NCI-H2107 (cell line): Measurements from ENCODE around the gene LIX1.
"Not testable (repeated sequence)": the region's sequence is repeated elsewhere in the genome, so short reads cannot be mapped to it uniquely, and the experiment has no call there.

Source experiments
- DNase-seq: peaks from one replicate; lab custom pipeline; 2025; lab: John Stamatoyannopoulos, UW

Gene LIX1

GRCh38 chr5:97102010-97102470 is 40.4 kb downstream of the LIX1 start:
- DNase-seq: no peak

- no peak for DNase-seq
Observed at GRCh38 chr5:97101189-97101910, 41.1 kb downstream of the LIX1 start.

DNA sequence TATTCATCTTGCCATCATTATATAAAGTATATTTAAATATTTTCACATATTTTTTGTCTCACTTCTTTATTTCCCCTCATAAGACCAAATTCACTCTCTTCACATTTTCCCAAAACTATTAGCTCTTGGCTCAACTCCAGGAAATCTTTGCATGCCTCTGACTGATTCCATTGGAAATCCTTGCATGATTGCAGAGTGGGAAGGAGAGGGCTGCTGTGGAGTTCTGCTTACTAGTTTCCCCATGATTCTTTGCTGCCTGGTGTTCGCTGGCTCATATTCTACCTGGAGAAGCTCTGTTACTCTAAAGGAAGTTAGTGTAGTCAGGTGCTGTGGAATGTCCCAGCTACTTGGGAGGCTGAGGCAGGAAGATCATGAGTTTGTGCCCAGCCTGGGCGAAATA is 41.9 kb downstream of the LIX1 start:
- DNase-seq: no peak

DNA sequence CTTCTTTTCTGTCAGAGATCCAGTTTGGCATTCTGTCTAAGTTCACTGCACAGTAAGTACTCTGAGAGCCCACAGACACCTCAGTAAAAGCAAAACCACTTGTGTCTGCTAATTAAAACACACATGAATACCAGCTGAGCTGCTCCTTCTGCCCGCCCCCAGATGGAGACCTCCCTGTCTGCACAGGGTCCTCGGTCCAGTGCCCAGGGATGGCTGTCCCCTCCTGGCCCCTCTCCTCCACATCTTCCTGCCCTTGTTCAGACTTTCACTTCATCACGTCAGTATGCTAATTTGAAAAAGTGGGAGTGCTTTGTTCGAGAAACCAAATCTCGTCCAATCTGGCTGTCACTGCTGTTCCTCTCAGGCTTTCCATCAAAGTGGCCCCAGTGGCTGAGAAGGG is 43.5 kb downstream of the LIX1 start:
- no peak for DNase-seq

DNA sequence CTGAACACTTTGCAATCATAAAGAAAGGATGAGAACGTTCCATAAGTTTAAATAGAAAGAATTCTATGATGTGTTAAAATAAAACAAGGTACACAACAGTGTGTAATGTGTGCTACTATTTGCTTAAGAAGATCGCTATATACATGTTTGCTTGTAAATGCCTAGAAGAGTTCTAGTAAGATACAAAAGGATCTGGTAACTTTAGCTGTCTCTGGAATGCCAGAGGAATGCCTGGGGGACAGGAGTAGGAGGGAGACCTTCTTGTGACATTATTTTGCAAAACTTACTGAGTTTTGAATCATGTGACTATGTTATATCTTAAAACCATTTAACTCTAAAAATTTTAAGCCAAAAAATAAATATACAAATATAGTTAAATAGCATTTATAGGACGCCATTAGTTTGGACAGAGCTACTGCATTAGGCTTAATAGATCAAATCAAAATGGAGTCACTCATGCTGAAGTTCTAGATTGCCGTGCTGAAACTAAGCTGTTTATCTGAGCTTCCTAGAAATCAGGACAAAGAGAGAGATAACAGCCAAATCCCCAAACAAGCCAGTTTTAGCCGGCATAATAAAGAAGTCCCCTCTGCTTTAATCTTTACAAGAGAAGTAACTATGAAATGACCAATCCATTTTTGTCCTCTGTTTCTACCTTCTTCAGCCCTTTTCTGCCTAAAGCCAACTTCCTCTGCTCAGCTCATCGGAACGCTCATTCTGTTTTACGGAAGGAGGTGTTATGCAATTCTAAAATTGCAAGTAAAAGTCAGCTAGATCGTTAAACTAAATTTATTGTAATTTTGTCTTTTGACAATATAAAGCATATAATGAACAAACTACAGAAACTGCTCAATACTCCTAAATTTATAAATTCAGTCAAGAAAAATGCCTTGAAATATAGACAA is 44.8 kb downstream of the LIX1 start:
- no peak for DNase-seq

DNA sequence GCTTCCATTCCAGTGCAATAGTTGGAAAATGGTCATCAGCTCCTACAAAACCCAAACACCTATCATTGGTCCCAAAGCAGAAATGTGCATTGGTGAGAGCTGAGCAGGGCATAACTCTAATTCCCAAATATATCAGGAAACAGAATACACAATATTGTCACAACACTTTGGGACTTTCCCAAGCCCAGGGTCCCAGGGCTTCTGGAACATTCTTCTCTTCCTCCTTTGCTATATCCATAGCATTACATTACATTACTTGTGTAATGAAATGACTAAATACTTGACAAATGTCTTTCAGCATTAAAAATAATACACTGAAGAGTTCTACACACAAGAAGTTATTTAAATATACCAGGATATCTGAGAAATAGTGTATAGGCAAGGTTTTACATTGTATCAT is 45.6 kb downstream of the LIX1 start:
- no peak for DNase-seq

- no peak for DNase-seq
Observed at GRCh38 chr5:97096191-97096590, 46.2 kb downstream of the LIX1 start.

GRCh38 chr5:97095318-97095732 is 47.1 kb downstream of the LIX1 start:
- DNase-seq: no peak

DNA sequence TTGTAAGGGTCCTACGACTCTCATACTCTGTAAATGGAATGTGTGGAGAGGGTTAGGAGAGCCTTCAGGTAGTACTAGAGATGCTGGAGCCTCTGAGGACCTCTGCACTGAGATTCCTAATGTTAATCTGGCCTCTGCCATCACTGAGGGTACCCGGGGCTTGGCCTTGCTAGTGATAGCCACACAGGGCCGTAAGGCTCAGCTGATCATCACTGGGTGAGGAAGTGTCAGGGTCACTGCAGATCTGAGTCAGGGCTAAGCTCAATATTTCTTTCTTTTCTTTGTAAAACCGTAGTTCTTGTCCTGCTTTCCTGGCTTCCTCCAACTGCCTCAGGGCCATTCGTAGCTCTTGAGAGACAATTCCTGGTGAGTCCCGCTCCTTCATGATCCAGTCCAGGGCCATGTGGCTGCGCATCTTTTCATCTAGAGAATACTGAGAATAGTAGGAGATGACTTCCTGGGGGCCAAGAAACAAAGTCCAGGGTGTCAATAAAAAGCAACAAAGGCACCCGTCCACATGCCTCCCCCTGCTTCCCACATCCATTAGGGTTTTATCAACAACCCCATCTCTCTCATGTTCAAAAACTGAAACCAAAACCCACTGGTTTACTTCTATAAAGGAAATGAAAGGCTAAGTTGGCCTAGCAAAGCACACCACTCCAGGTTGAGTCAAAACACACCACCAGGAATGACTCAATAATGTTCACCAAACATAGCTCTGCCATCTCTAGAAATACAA is 47.7 kb downstream of the LIX1 start:
- no peak for DNase-seq

DNA sequence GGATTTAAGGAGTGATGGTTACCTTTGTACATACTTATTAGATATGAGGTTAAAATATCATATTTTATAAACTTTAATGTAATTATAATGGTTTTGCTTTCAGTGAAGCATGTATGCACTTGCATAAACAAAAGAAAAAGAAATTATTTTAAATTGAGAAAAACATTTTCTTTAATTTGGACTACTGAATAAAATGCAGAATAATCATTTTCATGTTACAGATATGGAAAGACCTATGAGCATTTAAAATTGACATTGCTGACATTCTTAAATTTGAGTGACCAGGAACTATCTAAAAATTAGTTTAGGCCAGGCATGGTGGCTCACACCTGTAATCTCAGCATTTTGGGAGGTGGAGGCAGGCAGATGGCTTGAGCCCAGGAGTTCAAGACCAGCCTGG is 49.2 kb downstream of the LIX1 start:
- DNase-seq: no peak

- no peak for DNase-seq
Observed at GRCh38 chr5:97090944-97091343, 51.5 kb downstream of the LIX1 start.

- DNase-seq: no peak
Observed at GRCh38 chr5:97089149-97089801, 53.1 kb downstream of the LIX1 start.

- DNase-seq: no peak
Observed at GRCh38 chr5:97088774-97089148, 53.6 kb downstream of the LIX1 start.

DNA sequence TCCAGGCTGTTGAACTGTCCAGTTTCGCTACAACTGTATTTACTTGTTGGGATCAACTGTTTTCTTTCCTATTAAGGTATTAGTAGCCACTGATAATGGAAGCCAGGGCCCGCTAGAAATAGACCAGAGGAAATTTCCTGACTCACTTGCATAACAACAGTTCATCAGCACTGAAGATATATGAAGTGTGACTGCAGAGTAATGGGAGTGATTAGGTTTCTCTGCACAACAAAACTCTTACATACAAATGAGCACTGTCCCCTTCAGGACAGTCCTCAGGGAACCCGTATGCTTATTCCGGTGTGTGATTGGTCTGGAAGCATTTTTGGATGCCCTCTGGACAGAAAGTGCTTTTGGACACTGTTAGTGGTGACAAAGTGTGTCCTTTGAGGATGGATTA is 55.3 kb downstream of the LIX1 start:
- no peak for DNase-seq

DNA sequence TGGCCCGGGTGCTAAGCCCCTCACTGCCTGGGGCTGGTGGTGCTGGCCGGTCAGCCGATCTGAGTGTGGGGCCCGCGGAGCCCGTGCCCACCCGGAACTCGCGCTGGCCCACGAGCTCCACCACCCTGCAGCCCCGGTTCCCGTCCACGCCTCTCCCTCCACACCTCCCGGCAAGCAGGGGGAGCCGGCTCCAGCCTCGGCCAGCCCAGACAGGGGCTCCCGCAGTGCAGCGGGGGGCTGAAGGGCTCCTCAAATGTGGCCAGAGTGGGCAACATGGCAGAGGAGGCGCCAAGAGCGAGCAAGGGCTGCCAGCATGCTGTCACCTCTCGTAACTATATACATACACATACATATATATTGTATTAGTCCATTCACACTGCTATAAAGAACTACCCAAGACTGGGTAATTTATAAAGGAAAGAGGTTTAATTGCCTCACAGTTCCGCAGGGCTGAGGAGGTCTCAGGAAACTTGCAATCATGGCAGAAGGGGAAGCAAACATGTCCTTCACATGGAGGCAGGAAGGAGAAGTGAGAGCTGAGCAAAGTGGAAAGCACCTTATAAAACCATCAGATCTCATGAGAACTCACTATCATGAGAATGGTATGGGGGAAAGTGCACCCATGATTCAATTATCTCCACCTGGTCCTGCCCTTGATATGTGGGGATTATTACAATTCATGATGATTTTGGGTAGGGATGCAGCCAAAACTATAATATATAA is 56.8 kb downstream of the LIX1 start:
- DNase-seq: no peak

DNA sequence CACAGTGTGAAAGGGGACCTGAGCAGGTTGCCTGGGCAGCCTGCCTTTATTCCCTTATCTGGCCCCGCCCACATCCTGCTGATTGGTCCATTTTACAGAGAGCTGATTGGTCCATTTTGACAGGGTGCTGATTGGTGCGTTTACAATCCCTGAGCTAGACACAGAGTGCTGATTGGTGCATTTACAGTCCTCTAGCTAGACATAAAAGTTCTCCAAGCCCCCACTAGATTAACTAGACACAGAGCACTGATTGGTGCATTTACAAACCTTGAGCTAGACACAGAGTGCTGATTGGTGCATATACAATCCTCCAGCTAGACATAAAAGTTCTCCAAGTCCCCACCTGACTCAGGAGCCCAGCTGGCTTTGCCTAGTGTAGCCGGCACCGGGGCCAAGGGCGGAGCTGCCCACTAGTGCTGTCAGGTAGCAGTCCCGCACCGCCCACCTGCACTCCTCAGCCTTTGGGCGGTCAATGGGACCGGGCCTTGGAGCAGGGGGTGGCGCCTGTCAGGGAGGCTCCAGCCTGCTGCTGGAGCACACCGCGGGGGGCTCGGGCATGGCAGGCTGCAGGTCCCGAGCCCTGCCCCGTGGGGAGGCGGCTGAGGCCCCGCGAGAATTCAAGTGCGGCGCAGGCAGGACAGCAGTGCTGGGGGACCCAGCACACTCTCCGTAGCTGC is 57.5 kb downstream of the LIX1 start:
- not testable (repeated sequence) for DNase-seq

DNA sequence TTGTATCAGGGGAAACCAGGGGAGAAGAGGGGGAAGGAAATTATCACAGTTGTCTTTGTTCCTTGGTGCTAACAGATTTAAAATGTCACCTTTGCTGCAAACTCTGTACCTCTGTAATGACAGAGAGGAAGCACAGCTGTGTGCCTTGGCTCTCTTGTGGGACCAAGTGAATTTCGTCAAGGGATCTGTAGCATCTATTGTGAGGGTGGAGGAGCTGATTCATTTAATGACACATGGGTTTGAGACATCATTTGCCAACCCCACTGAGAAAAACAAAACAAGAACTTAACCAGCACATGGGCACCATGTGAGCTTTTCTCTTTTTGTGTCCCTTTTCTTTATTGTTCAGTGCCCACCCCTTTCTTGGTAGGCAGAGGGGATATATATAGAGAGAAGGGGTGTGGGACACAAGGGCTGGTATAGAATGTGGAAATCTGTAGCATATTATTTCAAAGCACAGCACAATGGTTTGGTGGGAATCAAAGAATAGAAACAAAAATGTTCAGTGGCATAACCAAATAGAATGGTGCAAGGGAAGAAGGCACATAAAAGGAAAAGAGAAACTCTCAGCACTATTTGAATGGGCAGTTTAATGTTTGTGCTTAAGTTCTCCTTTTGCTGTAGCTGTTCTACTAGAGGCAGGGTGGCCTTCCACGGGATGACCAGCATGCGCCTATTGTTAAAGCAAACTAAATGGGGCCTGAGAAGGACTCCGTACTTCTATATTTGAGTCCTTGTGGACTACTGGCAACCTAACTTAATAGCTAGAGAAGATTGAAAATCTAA is 63.3 kb downstream of the LIX1 start:
- no peak for DNase-seq

DNA sequence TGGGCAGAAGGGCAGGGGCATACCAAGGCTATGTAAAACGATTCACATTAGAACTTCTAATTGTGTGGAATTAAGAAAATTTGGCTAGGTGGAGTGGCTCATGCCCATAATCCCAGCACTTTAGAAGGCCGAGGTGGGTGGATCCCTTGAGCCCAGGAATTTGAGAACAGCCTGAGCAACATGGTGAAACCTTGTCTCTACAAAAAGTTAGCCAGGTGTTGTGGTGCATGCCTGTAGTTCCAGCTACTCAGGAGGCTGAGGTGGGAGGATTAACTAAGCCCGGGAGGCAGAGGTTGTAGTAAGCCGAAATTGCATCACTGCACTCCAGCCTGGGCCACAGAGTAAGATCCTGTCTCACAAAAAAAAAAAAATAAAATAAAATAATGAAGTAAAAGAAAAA is 65.2 kb downstream of the LIX1 start:
- no peak for DNase-seq

DNA sequence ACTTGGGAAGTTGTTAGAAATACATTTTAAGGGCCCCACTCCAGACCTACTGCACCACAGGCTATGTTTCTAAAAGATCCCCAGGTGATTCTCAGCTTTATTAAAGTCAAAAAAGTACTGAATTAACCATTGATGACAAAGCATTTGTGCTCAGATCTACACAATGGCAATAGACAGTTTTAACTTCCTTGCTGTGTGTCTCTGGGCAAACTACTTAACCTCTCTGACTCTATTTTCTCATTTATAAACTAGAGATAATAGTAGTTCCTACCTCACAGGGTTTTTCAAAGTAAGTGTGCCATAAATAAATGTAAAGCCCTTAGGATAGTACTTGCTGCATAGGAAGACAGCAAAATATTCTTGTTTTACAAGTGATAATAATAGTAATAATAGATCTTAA is 66.3 kb downstream of the LIX1 start:
- DNase-seq: no peak

DNA sequence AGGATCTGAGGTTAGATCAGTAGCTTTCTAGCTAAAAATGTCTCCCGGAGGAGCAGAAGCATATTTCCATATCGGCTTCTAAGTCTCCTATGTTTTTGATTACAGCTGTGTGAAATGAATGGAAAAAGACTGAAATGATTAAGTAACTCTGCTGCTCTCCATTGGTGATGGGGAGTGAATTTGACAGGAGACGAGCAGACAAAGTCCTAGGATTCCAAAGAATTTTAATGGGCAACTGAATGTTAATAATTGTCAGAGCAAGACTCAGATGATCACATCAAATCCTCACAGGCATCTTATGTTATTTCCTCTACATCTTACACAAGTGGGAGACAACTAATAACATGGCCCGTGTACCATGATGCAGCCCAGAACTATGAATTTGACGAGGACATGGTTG is 66.8 kb downstream of the LIX1 start:
- no peak for DNase-seq
